ENCODE measurements around the gene SLX4IP. TPM values are rescaled to one million over a fixed set of nuclear protein-coding genes. Genes with fewer than 3 reads are reported as not detected.
A peak's percentile ranks its signal among the peaks of the same experiment; 100 is the strongest.

The SLX4IP gene
- total RNA-seq, 4 donors from 2014 or later = 4.8 to 7.2 (median 5.7) TPM

- no peaks in the 10 kb centered on the region for H3K27me3 ChIP-seq
- TF ChIP-seq POLR2AphosphoS5 (IDR thresholded peaks at IDR 0.05) (no peak), CTCF (IDR thresholded peaks at IDR 0.05) (no peak), EP300 (IDR thresholded peaks at IDR 0.05) (no peak), POLR2A (IDR thresholded peaks at IDR 0.05) (no peak)
- no peaks in the 10 kb centered on the region for H3K9me3 ChIP-seq
- DNase-seq (ENCODE audit: low spot score in 2 of 2) = peak in 1 of 2 donors; percentile 16
- peaks cover 77% of the 10 kb centered on the region for H3K36me3 ChIP-seq
- 34% methylated on average over 5 of the region's 5 CpGs for WGBS
- H3K4me1 ChIP-seq = peaks cover 90% of the 10 kb centered on the region
- peak overlapping the region; percentile 30 for H3K27ac ChIP-seq
- no peak overlapping the region for H3K4me3 ChIP-seq
Observed at GRCh38 chr20:10658876-10659632, 223.9 kb downstream of the SLX4IP start.

GRCh38 chr20:10659651-10660601, 224.8 kb downstream of the SLX4IP start:
- peaks cover 72% of the 10 kb centered on the region for H3K36me3 ChIP-seq
- peak in 1 of 2 donors; percentile 29 for DNase-seq (ENCODE audit: low spot score in 2 of 2)
- WGBS = 61% methylated on average over 12 of the region's 12 CpGs
- peak overlapping the region; percentile 60 for H3K27ac ChIP-seq
- no peak for TF ChIP-seq POLR2A (IDR thresholded peaks at IDR 0.05)
- TF ChIP-seq POLR2AphosphoS5 (IDR thresholded peaks at IDR 0.05) = no peak
- no peak for TF ChIP-seq EP300 (IDR thresholded peaks at IDR 0.05)
- TF ChIP-seq CTCF (IDR thresholded peaks at IDR 0.05) = no peak
- no peaks in the 10 kb centered on the region for H3K9me3 ChIP-seq
- no peaks in the 10 kb centered on the region for H3K27me3 ChIP-seq
- peaks cover 89% of the 10 kb centered on the region for H3K4me1 ChIP-seq
- no peak overlapping the region for H3K4me3 ChIP-seq

GRCh38 chr20:10660661-10661060, 225.6 kb downstream of the SLX4IP start:
- H3K27ac ChIP-seq = peak overlapping the region; percentile 60
- DNase-seq (ENCODE audit: low spot score in 2 of 2) = peak in 1 of 2 donors; percentile 44
- no peaks in the 10 kb centered on the region for H3K9me3 ChIP-seq
- peaks cover 65% of the 10 kb centered on the region for H3K36me3 ChIP-seq
- no peak overlapping the region for H3K4me3 ChIP-seq
- WGBS = 50% methylated on average over 11 of the region's 11 CpGs
- peaks cover 89% of the 10 kb centered on the region for H3K4me1 ChIP-seq
- TF ChIP-seq POLR2AphosphoS5 (IDR thresholded peaks at IDR 0.05) = no peak
- no peak for TF ChIP-seq EP300 (IDR thresholded peaks at IDR 0.05)
- no peak for TF ChIP-seq CTCF (IDR thresholded peaks at IDR 0.05)
- no peak for TF ChIP-seq POLR2A (IDR thresholded peaks at IDR 0.05)
- no peaks in the 10 kb centered on the region for H3K27me3 ChIP-seq

- Histone ChIP-seq H3K27ac (peak overlapping the region; percentile 60), H3K9me3 (no peaks in the 10 kb centered on the region), H3K4me3 (no peak overlapping the region), H3K36me3 (peaks cover 59% of the 10 kb centered on the region), H3K27me3 (no peaks in the 10 kb centered on the region), H3K4me1 (peaks cover 90% of the 10 kb centered on the region)
- WGBS = 73% methylated on average over 4 of the region's 4 CpGs
- DNase-seq (ENCODE audit: low spot score in 2 of 2) = peak in 1 of 2 donors; percentile 29
- TF ChIP-seq CTCF (IDR thresholded peaks at IDR 0.05) = no peak
- no peak for TF ChIP-seq EP300 (IDR thresholded peaks at IDR 0.05)
- TF ChIP-seq POLR2A (IDR thresholded peaks at IDR 0.05) = no peak
- TF ChIP-seq POLR2AphosphoS5 (IDR thresholded peaks at IDR 0.05) = no peak
Observed at GRCh38 chr20:10661261-10661660, 226.2 kb downstream of the SLX4IP start.

GRCh38 chr20:10662151-10662550, 227.0 kb downstream of the SLX4IP start:
- H3K36me3 ChIP-seq = peaks cover 54% of the 10 kb centered on the region
- H3K27me3 ChIP-seq = no peaks in the 10 kb centered on the region
- no peaks in the 10 kb centered on the region for H3K9me3 ChIP-seq
- H3K4me3 ChIP-seq = no peak overlapping the region
- H3K27ac ChIP-seq = no peak overlapping the region
- 76% methylated on average over 5 of the region's 5 CpGs for WGBS
- no peak for TF ChIP-seq POLR2A (IDR thresholded peaks at IDR 0.05)
- peaks cover 91% of the 10 kb centered on the region for H3K4me1 ChIP-seq
- DNase-seq (ENCODE audit: low spot score in 2 of 2) = peak in 1 of 2 donors; percentile 28
